Measurements from ENCODE around the gene TULP3.

TULP3 gene

GRCh38 chr12:2973566-2973965 lies 82.9 kb downstream of the TULP3 start:
- no peak for DNase-seq

GRCh38 chr12:2974560-2974971 lies 83.9 kb downstream of the TULP3 start:
- no peak for DNase-seq

- DNase-seq: no peak
These were observed 85.9 kb downstream of the TULP3 start for GRCh38 chr12:2976581-2976996.

- no peak for DNase-seq
These were observed 87.1 kb downstream of the TULP3 start for GRCh38 chr12:2977776-2978175.

GRCh38 chr12:2979806-2980205 lies 89.1 kb downstream of the TULP3 start:
- no peak for DNase-seq

- no peak for DNase-seq
These were observed 89.9 kb downstream of the TULP3 start for GRCh38 chr12:2980630-2981029.

- no peak for DNase-seq
These were observed 91.7 kb downstream of the TULP3 start for GRCh38 chr12:2982361-2982760.

- DNase-seq: no peak
These were observed 93.6 kb downstream of the TULP3 start for GRCh38 chr12:2984249-2984648.

GRCh38 chr12:2984698-2985097 lies 94.0 kb downstream of the TULP3 start:
- no peak for DNase-seq

- peak; percentile 13 for DNase-seq
These were observed 96.2 kb downstream of the TULP3 start for GRCh38 chr12:2986876-2987275.

GRCh38 chr12:2988494-2988893 lies 97.8 kb downstream of the TULP3 start:
- DNase-seq: no peak
